NCI-H82 (cell line): ENCODE measurements around the gene TMEM59L.
"Not testable (repeated sequence)": the region's sequence is repeated elsewhere in the genome, so short reads cannot be mapped to it uniquely, and the experiment has no call there.

ENCODE experiments used
- DNase-seq: peaks from one replicate; lab custom pipeline; 2025; lab: John Stamatoyannopoulos, UW

The TMEM59L gene

DNA sequence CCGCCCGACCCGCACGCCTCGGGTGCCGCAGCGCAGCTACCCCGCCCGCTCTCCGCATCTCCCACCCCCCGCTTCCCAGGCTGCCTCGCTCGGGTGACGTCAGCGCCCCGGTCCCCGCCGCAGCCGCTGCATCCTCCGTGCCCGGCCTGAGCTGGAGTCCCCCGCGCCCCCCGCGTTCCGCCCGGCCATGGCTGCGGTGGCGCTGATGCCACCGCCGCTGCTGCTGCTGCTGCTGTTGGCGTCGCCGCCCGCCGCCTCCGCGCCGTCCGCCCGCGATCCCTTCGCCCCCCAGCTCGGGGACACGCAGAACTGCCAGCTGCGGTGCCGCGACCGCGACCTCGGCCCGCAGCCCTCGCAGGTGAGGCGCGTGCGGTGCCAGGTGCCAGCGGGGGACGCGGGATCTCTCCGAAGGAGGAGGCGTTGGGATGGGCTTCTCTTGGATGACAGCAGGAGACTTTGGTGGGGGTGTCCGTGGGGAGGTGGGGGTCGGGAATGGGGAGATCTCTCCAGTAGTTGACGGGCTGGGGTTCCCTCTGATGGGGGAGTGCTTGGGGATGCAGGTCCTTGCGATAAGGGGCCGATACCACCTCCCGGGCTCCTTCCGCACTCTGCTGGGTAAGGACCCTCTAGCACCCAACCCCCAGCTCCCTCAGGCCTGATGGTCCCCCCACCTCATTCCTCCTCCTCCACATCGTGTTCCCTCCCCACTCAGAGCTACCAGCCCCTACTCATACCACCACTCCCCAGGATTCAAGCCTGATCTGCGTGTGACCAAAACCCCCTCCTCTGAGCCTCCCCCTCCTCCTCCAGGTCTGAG, at the start of gene TMEM59L:
Gene TMEM59L (plus strand): TSS at position 99 of the 817 bp plus-strand sequence. CDS start 89 bp downstream, at position 188.
- peak; percentile 52 for DNase-seq

- DNase-seq, result no peak
These were observed 45.7 kb upstream of the TMEM59L start for GRCh38 chr19:18566953-18567352.

- DNase-seq, result no peak
These were observed 44.3 kb upstream of the TMEM59L start for GRCh38 chr19:18568367-18568766.

GRCh38 chr19:18571564-18572344, 40.9 kb upstream of the TMEM59L start, which contains the start of gene UBA52:
Gene UBA52 (plus strand): TSS chr19:18571857. CDS start chr19:18573301, 1,444 bp downstream.
- peak; percentile 100 for DNase-seq

GRCh38 chr19:18574691-18575291, 37.9 kb upstream of the TMEM59L start:
- no peak for DNase-seq

GRCh38 chr19:18576383-18576782, 36.3 kb upstream of the TMEM59L start:
- DNase-seq, result no peak

DNA sequence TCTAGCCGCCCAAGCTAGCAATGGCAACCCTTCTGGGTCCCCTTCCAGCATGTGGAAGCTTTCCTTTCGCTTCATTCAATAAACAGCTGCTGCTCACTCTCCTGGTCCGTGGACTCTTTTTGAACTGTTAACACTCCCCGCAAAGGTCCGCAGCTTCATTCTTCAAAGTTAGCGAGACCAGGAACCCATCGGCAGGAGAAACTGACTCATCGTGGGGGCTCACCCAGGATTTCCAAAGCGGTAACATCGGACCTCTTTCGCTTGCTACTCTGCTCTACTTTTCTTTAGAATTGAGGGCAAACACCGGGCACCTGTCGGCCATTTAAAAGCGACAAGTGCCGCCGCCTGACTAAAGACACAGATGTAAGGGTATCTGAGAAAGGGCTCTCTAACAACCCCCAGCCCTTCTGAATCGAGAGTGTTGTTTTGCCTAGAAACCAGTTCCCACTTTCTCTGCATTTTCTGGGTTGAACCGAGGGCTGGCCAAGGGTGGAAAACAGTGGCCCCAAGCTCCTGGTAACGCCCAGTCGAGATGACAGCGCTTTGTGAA, 35.2 kb upstream of the TMEM59L start:
- DNase-seq, result no peak

DNA sequence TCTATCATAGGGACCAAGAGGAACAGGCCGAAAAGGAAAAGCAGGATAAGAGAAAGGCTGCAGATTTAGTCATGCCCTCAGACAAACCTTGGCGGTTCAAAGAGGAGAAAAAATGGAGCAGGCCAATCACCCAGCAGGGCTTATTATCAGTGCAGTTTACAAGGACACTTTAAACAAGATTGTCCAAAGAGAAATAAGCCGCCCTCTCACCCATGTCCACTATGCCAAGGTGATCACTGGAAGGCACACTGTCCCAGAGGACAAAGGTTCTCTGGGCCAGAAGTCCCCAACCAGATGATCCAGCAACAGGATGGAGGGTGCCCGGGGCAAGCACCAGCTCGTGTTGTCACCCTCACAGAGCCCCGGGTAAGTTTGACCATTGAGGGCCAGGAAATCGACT, 32.4 kb upstream of the TMEM59L start:
- DNase-seq, result no peak

- no peak for DNase-seq
These were observed 26.4 kb upstream of the TMEM59L start for GRCh38 chr19:18586306-18586705.

- DNase-seq, result no peak
These were observed 25.1 kb upstream of the TMEM59L start for GRCh38 chr19:18587561-18587960.

DNA sequence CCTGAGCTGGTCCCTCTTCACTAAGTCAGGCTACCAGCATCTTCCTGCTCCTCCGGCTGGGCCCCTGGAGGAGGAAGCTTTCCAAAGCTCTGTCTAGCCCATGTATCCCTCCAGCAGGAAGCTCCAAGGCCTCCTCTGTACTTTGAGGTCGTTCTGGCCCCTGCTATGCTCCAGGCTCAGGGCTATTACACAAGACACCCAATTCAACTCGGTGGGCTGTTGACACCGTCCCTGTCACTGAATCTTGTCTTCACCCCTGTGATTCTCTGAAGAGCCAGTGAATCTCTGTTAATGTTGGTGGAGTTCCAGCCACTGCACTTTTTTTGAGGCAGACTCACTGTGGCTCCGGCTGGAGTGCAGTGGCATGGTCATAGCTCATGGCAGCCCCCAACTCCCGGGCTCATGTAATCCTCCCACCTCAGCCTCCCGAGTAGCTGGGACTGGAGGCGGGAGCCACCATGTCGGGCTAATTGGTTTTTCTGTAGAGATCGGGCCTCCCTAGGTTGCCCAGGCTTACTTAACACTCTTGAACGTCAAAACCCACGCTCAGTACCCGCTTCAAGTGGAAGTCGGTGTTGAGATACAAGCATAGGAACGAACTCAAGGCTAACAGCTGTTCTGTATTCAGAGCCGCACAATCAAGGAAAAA, 24.6 kb upstream of the TMEM59L start:
- DNase-seq, result peak; percentile 93

GRCh38 chr19:18588611-18589379, 23.9 kb upstream of the TMEM59L start, which contains the start of gene REX1BD:
Gene REX1BD (plus strand): TSS chr19:18588798. CDS start chr19:18588802, 4 bp downstream.
- DNase-seq, result peak; percentile 95

DNA sequence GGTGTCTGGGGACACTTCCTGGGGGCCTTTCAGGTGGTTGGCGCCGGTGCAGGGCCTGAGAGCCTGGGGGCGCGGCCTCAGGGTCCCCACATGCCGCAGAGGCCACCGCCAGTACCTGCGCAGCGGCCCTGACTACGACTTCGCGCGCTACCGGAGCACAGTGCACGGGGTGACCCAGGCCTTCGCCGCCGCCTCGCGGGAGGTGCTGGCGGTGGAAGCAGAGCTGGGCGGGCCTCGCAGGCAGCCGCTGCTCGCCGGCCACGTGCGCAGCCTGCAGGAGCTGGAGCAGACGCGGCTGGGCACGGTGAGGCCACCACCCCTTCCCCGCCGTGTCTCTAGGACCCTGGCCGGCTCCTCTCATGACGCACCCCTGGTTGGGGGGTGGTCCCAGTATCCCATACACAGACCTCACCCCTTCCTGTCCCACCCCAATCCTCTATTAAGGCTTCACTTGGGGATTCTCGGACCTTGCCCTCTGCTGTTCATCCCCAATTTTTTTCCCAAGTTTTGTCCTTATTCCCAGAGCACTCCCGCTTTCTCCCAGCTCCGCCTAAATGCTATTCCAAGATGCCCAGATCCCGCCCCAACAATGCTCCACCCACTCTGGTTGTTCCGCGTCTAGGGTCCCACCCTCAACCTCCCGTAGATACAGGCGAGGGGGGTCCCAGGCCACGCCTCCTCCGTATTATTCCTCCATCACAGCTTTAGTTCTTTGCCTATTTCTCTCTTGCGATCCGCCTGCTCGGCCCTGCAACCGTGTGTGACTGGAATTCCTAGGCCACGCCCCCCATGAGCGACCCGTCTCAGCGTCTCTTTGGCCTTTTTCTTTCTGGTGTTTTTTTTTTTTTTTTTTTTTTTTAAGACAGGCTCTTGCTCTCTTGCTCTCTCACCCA, 23.0 kb upstream of the TMEM59L start:
- DNase-seq, result peak; percentile 99

DNA sequence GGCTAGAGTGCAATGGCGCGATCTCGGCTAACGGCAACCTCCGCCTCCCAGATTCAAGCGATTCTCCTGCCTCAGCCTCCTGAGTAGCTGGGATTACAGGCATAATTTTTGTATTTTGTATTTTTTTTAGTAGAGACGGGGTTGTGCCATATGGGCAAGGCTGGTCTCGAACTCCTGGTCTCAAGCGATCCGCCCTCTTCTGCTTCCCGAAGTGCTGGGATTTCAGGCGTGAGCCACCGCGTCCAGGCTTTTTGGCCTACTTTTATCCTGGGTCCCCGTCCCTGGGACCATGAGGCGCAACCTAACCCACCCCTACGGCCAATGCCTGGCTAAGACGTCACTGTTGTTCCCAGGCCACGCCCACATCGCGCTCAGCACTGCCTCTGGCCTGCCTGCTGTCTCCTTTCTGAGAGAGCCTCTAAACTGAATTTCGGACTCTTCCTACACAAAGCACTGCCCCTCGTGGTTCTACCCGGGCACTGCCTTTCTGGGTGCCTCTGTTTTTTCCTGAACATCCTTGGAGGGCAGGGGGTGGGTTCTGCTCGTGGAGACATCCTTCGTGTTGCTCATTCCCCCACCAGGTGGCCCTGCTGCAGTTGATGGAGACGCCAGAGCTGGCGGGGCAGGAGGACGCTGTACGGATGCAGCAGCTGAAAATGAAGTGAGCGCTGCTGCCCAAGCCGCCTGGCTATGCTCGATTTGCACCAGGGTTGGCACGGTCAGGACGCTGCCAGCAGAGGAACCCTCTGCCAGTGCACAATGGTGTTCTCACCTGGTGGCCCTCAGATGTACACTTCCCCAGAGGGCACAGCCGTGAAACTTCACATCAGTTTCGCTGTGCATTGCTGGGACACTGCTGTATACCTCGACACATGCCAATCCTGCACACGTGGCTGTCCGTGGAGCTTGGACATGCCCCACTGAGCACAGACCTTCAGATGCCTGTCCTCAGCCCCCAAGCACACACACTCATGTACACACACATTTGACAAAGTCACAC, 22.1 kb upstream of the TMEM59L start:
- DNase-seq, result peak; percentile 99

DNA sequence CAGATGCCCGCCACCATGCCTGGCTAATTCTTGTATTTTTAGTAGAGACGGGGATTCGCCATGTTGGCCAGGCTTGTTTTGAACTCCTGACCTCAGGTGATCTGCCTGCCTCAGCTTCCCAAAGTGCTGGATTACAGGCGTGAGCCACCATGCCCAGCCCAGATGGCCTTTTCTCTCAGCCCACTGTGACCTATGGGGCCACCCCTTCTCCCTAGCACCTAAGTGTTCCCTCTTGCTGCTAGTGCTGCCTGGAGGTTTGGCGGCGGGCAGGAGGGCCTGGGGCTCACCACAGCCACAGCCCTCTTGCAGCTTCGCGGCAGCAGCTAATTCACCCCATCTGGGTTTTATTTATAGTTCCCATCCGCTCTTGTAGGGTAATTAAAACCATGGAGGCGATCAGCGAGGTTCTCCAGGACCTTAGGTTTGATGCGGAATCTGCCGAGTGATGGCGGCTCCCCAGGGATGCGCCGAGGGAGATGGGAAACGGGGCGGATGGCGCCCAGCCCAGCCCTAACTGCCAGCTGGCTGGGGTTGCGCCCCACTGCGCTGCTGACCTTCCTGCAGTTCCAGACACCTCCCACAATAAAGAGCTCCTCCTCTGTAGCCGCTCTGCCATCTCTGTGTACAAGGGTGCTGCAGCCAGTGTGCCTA, 20.8 kb upstream of the TMEM59L start:
- DNase-seq, result no peak

DNA sequence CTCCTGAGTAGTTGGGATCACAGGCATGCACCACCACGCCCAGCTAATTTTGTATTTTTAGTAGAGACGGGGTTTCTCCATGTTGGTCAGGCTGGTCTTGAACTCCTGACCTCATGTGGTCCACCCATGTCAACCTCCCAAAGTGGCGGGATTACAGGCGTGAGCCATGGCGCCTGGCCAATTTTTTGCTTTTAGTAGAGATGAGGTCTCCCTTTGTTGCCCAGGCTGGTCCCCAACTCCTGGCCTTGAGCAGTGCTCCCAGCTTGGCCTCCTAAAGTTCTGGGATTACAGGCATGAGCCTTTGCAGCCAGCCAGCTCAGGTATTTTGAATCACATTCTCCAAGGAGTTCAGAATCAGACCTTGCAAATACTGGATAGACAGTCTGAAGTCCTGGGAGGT, 19.9 kb upstream of the TMEM59L start:
- DNase-seq, result not testable (repeated sequence)

DNA sequence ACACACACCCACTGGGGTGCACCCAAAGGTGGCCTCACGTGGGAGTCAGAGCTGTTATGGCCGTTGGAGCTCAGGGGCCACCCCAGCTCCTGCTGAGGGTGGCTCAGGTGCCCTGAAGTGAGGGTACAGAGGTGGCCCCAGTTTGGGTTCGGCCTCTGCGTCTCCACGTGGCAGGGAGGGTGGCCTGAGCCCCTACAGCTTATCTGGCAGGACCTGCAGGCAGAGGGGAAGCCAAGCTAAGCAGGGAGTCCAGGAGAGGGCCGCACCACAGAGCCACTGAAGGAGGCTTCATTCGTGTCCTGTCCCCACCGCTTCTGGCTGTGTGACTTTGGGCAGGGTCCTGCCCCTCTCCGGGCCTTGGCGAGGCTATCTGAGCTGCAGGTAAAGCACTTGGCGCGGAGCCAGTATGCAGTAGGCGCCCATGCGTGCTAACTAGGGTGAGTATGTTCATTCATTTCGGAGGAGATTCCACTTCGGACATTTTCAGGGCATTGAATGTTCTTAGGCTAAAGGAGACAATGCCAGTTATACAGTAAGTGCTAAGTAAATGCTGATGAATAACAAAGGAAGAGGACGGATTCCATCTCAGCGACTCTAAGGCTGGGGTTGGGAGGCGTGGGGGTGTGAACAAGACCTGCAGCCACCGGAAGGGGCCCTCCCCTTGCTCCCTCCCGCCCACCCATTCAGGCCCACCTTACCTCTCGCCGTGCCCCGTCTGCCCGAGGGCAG, 19.1 kb upstream of the TMEM59L start:
- peak; percentile 65 for DNase-seq
